GM21515 (cell line): ENCODE data around the gene GHRH.

Experiments
- ATAC-seq: cut with Tn5 transposase; IDR thresholded peaks from one replicate; pipeline ENCODE4 v1.9.1; 2021; ENCODE audit not compliant: unreplicated experiment

Gene GHRH

GRCh38 chr20:37209193-37209592 is 52.4 kb downstream of the GHRH start:
- no peak for ATAC-seq

- no peak for ATAC-seq
These were observed 54.4 kb downstream of the GHRH start for GRCh38 chr20:37207171-37207570.

- no peak for ATAC-seq
These were observed 55.8 kb downstream of the GHRH start for GRCh38 chr20:37205794-37206193.

GRCh38 chr20:37205130-37205529 is 56.5 kb downstream of the GHRH start:
- no peak for ATAC-seq

GRCh38 chr20:37204056-37204455 is 57.6 kb downstream of the GHRH start:
- no peak for ATAC-seq

GRCh38 chr20:37202267-37202943 is 59.2 kb downstream of the GHRH start:
- no peak for ATAC-seq

- ATAC-seq: no peak
These were observed 59.8 kb downstream of the GHRH start for GRCh38 chr20:37201827-37202162.
